ENCODE measurements around the gene CTR9. TPM values are rescaled to one million over a fixed set of nuclear protein-coding genes. Genes with fewer than 3 reads are reported as not detected.

The CTR9 gene
- total and polyA plus RNA-seq, 2 experiments from 2014 or later, result 29.0 to 32.7 TPM

DNA sequence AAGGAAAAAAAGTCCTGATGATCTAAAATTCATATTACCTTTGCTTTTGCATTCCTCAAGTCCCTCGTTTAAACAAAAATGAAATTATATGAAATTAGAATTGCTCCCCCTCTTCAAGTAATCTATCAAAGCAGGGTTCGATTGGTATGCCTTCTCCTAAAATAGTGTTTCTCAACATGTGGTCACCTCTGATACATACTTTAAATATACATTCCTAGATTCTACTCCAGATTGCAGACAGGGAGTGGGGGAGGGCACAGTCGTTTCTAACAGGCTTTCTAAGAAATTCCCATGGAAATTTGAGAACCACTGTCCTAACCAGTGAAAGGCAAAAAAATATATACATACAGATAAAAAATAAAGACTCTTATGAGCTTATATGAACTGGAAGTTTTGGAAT, 34.9 kb upstream of the CTR9 start (continued):
- TF ChIP-seq, protein P1, sequence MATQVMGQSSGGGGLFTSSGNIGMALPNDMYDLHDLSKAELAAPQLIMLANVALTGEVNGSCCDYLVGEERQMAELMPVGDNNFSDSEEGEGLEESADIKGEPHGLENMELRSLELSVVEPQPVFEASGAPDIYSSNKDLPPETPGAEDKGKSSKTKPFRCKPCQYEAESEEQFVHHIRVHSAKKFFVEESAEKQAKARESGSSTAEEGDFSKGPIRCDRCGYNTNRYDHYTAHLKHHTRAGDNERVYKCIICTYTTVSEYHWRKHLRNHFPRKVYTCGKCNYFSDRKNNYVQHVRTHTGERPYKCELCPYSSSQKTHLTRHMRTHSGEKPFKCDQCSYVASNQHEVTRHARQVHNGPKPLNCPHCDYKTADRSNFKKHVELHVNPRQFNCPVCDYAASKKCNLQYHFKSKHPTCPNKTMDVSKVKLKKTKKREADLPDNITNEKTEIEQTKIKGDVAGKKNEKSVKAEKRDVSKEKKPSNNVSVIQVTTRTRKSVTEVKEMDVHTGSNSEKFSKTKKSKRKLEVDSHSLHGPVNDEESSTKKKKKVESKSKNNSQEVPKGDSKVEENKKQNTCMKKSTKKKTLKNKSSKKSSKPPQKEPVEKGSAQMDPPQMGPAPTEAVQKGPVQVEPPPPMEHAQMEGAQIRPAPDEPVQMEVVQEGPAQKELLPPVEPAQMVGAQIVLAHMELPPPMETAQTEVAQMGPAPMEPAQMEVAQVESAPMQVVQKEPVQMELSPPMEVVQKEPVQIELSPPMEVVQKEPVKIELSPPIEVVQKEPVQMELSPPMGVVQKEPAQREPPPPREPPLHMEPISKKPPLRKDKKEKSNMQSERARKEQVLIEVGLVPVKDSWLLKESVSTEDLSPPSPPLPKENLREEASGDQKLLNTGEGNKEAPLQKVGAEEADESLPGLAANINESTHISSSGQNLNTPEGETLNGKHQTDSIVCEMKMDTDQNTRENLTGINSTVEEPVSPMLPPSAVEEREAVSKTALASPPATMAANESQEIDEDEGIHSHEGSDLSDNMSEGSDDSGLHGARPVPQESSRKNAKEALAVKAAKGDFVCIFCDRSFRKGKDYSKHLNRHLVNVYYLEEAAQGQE (IDR thresholded peaks at IDR 0.05; ENCODE audit: unreplicated experiment), result no peak
- TF ChIP-seq, protein P2, sequence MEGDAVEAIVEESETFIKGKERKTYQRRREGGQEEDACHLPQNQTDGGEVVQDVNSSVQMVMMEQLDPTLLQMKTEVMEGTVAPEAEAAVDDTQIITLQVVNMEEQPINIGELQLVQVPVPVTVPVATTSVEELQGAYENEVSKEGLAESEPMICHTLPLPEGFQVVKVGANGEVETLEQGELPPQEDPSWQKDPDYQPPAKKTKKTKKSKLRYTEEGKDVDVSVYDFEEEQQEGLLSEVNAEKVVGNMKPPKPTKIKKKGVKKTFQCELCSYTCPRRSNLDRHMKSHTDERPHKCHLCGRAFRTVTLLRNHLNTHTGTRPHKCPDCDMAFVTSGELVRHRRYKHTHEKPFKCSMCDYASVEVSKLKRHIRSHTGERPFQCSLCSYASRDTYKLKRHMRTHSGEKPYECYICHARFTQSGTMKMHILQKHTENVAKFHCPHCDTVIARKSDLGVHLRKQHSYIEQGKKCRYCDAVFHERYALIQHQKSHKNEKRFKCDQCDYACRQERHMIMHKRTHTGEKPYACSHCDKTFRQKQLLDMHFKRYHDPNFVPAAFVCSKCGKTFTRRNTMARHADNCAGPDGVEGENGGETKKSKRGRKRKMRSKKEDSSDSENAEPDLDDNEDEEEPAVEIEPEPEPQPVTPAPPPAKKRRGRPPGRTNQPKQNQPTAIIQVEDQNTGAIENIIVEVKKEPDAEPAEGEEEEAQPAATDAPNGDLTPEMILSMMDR (conservative IDR thresholded peaks at IDR 0.05; ENCODE audit: low read depth in 2 of 2), result no peak
- TF ChIP-seq CREB1 (CRISPR knock-in tag; IDR thresholded peaks at IDR 0.05; ENCODE audit: low read depth), result no peak
- no peak for TF ChIP-seq POLR2AphosphoS5 (IDR thresholded peaks at IDR 0.05; ENCODE audit: low read depth)
- no peak for TF ChIP-seq JUNB (IDR thresholded peaks at IDR 0.05; ENCODE audit: unreplicated experiment)
- no peak for TF ChIP-seq EZH2phosphoT487 (IDR thresholded peaks at IDR 0.05; ENCODE audit: unreplicated experiment)
- TF ChIP-seq, protein P3, sequence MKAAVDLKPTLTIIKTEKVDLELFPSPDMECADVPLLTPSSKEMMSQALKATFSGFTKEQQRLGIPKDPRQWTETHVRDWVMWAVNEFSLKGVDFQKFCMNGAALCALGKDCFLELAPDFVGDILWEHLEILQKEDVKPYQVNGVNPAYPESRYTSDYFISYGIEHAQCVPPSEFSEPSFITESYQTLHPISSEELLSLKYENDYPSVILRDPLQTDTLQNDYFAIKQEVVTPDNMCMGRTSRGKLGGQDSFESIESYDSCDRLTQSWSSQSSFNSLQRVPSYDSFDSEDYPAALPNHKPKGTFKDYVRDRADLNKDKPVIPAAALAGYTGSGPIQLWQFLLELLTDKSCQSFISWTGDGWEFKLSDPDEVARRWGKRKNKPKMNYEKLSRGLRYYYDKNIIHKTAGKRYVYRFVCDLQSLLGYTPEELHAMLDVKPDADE (IDR thresholded peaks at IDR 0.05), result no peak
- no peak for TF ChIP-seq STAT1 (IDR thresholded peaks at IDR 0.05; ENCODE audit: unreplicated experiment)
- no peak for TF ChIP-seq ZNF114 (CRISPR knock-in tag; IDR thresholded peaks at IDR 0.05)
- no peak for TF ChIP-seq EZH2 (IDR thresholded peaks at IDR 0.05; ENCODE audit: low read depth, unreplicated experiment)
- no peak for TF ChIP-seq NANOG (IDR thresholded peaks at IDR 0.05; ENCODE audit: borderline replicate concordance)

DNA sequence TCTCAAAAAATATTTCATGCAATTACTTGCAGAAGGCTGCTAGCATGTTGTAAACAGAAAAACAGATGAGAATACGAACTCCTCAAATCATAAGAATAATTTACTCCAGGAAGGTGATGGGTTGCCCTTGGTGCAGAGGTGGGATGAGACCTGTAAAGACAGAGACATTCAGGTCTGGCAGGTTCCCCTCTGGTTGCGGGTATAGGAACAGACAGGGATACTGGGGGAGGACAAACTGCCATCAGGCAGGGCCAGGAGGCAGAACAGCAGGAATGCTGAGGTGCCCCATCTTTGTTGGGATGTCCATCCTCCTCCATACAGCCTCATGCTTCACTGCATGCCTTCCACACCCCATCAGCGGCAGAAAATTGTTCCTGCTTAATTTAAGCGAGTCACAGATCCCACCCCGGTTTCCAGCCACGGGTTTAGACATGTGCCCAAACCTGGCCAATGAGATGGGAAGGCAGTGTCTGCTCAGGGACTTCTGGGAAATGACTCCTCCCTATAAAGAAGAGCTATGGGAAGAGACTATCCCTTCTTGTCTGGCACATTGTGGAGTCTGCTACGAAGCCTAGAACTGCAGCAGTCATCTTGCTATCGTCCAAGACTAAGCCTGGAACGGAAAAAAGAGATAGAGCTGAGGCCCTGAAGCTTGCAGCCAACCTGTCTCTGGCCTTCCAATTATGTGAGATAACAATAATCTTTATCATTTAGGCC, 34.3 kb upstream of the CTR9 start:
- Mint-ChIP-seq H3K4me1 (peaks cover 2% of the 10 kb centered on the region; the same call in 1 of the 3 replicates), H3K9me3 (no peaks in the 10 kb centered on the region), H3K27me3 (ENCODE audit: insufficient read depth, low read depth, poor library complexity) (peaks cover 5% of the 10 kb centered on the region), H3K27ac (no peak overlapping the region), H3K4me3 (no peak overlapping the region), H3K36me3 (ENCODE audit: low read depth) (no peaks in the 10 kb centered on the region; the same call in 2 of the 3 replicates)
- no peaks in the 10 kb centered on the region for H3K27me3 ChIP-seq (ENCODE audit: insufficient read depth)
- no peaks in the 10 kb centered on the region for H3K79me2 ChIP-seq (replicated peaks; ENCODE audit: insufficient read depth)
- no peak overlapping the region for H3K4me3 ChIP-seq
- H3K4me1 ChIP-seq (ENCODE audit: insufficient read depth), result no peaks in the 10 kb centered on the region
- H2AFZ ChIP-seq, result no peak overlapping the region
- H3K4me2 ChIP-seq, result no peak overlapping the region
- DNase-seq (ENCODE audit: low spot score) (no peak), ATAC-seq (no peak)
- H3K27ac ChIP-seq (ENCODE audit: low read depth), result no peak overlapping the region
- no peaks in the 10 kb centered on the region for H4K20me1 ChIP-seq (replicated peaks; ENCODE audit: insufficient read depth)
- H3K36me3 ChIP-seq (ENCODE audit: insufficient read depth), result no peaks in the 10 kb centered on the region
- 0 out of 2 replicates have a peak, but pooled peaks cover 8% of the 10 kb centered on the region for H3K9me2 ChIP-seq (ENCODE audit: insufficient read depth)
- no peaks in the 10 kb centered on the region for H3F3A ChIP-seq (replicated peaks; ENCODE audit: low read depth)
- TF ChIP-seq ZNF114 (CRISPR knock-in tag; IDR thresholded peaks at IDR 0.05) (no peak), EZH2 (IDR thresholded peaks at IDR 0.05; ENCODE audit: low read depth, unreplicated experiment) (no peak)
- TF ChIP-seq, protein P2 (conservative IDR thresholded peaks at IDR 0.05; ENCODE audit: low read depth in 2 of 2), result no peak

All from GM23338 (cell line).